C4-2B (cell line): ENCODE measurements around the gene FAM174B.

ENCODE experiments used
- H3K27ac ChIP-seq: fragments of 450-650 bp; 2 replicates; pipeline ENCODE4 v1.5.1; 2017
- CTCF ChIP-seq: fragments of 450-650 bp; conservative IDR thresholded peaks from 2 replicates; pipeline ENCODE4 v1.5.1; 2017; ENCODE audit warnings: mild to moderate bottlenecking
- ZFX ChIP-seq: fragments of 450-650 bp; IDR thresholded peaks from 2 replicates; pipeline ENCODE4 v1.6.1; 2017

The FAM174B gene

GRCh38 chr15:92624401-92624991 lies 31.1 kb downstream of the FAM174B start:
- no peak overlapping the region; the same call in 1 of the 2 replicates for H3K27ac ChIP-seq

DNA sequence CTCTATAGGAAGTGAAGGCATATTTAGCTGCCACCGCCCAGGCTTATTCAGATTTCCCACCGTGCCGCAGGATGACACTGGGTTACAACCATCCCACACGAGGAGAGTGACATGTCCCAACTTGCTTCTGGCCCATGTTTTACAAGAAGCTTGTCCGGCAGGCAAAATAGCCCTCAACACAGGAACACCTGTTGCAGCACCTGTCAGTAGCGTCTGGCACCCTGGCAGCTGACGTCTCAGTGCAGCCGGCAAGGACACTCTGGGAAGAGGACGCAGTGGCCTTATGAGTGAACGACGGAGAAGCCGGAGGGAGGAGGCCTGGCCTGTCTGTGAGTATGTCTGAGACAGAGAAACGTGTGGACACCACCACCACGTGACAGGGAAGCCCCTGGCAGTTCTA lies 32.1 kb downstream of the FAM174B start:
- no peak overlapping the region for H3K27ac ChIP-seq
- TF ChIP-seq CTCF (no peak), ZFX (no peak)

More at GRCh38 chr15:92624401-92624991, 31.1 kb downstream of the FAM174B start:
- TF ChIP-seq ZFX (no peak), CTCF (no peak)

DNA sequence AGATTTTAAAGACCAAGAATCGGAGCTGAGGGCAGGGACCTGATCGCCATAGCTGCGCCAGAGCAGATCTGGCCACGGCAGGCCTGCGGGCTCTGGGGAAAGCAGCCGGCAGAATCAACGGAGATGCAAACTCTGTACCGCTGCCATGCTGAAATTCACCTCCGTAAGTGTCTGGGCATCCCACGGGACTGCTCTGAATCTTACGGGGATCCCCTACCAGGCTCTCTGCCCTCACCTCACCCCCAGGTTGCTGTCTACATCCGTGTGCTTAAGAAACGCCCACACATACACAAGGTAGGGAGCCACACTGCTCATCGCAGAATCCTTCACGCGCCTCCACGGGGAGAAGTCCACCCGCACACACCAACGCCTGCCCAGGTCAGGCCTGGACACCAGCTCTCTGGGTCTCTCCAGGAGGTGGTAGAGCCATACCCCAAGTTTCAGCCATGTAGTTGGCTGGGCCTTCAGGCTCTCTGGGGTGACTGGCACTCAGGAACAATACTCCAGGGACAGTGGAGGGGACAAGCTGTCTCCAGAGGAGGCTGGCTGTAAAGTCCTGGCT lies 33.5 kb downstream of the FAM174B start:
- no peak for TF ChIP-seq CTCF
- H3K27ac ChIP-seq, result no peak overlapping the region

GRCh38 chr15:92620991-92621390 lies 34.6 kb downstream of the FAM174B start:
- no peak for TF ChIP-seq CTCF
- H3K27ac ChIP-seq, result no peak overlapping the region

- TF ChIP-seq ZFX (no peak), CTCF (no peak)
- H3K27ac ChIP-seq, result peak overlapping the region; percentile 85
Measured at GRCh38 chr15:92619145-92620101, 36.2 kb downstream of the FAM174B start.

GRCh38 chr15:92617549-92618520 lies 37.7 kb downstream of the FAM174B start:
- H3K27ac ChIP-seq, result peak overlapping the region; percentile 85
- TF ChIP-seq ZFX, result no peak
- TF ChIP-seq CTCF, result no peak
